AG09319 (cell line): Measurements from ENCODE around the gene ADSS2.

ENCODE experiments used
- DNase-seq: peaks from one replicate; pipeline ENCODE4 v3.0.0-alpha.2; 2010; ENCODE audit warnings: low read depth; ENCODE audit errors: extremely low read depth
- TF ChIP-seq, protein P1 (sequence below): IDR thresholded peaks from 2 replicates; pipeline ENCODE4 v1.5.1; 2011; ENCODE audit warnings: low read depth, mild to moderate bottlenecking, inconsistent platforms, low read length, moderate library complexity

Gene ADSS2

DNA sequence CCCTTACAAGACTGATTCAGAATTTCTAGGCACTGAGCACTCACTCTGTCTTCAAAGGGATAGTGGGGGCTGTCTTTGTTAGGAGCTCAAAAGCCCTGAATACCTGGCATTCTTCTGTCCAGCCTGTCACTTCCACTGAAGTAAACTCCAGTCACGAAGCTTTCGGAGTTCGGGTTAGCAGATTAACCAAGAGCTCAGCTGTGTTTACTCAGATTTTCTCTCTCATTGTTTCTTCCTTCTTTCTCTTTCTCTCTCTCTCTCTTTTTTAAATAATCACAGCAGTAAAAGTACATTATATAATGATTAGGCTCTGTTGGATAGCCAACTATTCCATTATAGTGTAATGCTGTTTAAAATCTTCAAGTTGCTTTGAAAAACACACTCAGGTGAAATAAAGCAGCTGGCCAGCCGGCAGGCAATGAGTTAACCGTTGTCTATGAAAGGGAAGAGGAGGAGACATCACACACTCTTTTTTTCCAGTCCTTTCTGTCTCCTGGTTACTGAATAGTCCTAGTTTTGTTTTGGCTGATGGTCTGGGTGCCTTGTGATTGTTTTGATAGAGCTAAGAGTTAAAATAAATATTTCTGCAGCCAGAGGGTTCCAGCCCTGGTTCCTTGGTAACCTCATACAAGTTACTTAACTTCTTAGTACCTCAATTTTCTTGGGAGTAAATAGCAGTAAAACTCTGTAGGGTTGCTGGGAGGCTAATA, 89.8 kb downstream of the ADSS2 start:
- TF ChIP-seq, protein P1, sequence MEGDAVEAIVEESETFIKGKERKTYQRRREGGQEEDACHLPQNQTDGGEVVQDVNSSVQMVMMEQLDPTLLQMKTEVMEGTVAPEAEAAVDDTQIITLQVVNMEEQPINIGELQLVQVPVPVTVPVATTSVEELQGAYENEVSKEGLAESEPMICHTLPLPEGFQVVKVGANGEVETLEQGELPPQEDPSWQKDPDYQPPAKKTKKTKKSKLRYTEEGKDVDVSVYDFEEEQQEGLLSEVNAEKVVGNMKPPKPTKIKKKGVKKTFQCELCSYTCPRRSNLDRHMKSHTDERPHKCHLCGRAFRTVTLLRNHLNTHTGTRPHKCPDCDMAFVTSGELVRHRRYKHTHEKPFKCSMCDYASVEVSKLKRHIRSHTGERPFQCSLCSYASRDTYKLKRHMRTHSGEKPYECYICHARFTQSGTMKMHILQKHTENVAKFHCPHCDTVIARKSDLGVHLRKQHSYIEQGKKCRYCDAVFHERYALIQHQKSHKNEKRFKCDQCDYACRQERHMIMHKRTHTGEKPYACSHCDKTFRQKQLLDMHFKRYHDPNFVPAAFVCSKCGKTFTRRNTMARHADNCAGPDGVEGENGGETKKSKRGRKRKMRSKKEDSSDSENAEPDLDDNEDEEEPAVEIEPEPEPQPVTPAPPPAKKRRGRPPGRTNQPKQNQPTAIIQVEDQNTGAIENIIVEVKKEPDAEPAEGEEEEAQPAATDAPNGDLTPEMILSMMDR, result no peak
- DNase-seq, result peak; percentile 48
